Neural cell (in vitro differentiated cells): Measurements from ENCODE around the gene DLK1.

ENCODE experiments used
- CTCF ChIP-seq: fragments of 450-650 bp; IDR thresholded peaks from 2 replicates; pipeline ENCODE4 v1.5.1; 2014; ENCODE audit warnings: antibody characterized with exemption, mild to moderate bottlenecking, moderate library complexity; ENCODE audit not compliant: poor library complexity, severe bottlenecking
- EP300 ChIP-seq: fragments of 450-650 bp; conservative IDR thresholded peaks from 2 replicates; pipeline ENCODE4 v1.6.1; 2014; ENCODE audit warnings: antibody characterized with exemption, mild to moderate bottlenecking, moderate library complexity; ENCODE audit not compliant: poor library complexity, severe bottlenecking
- EZH2 ChIP-seq: fragments of 200-600, 300-800 bp; shearing (Covaris generic), sonication (generic); IDR thresholded peaks from 2 replicates; pipeline ENCODE4 v1.6.1; 2014; ENCODE audit warnings: antibody characterized with exemption, low read length, borderline replicate concordance, mild to moderate bottlenecking; ENCODE audit not compliant: insufficient read depth, poor library complexity, severe bottlenecking
- MXI1 ChIP-seq: fragments of 450-650 bp; conservative IDR thresholded peaks from 2 replicates; pipeline ENCODE4 v1.6.1; 2014; ENCODE audit warnings: antibody characterized with exemption, mild to moderate bottlenecking; ENCODE audit not compliant: poor library complexity, severe bottlenecking
- POLR2AphosphoS5 ChIP-seq: IDR thresholded peaks from 2 replicates; pipeline ENCODE4 v1.6.1; 2012
- RAD21 ChIP-seq: fragments of 450-650 bp; conservative IDR thresholded peaks from 2 replicates; pipeline ENCODE4 v1.6.1; 2014; ENCODE audit warnings: antibody characterized with exemption, mild to moderate bottlenecking, moderate library complexity
- REST ChIP-seq: IDR thresholded peaks from 2 replicates; pipeline ENCODE4 v1.6.1; 2012; ENCODE audit warnings: borderline replicate concordance
- SMC3 ChIP-seq: fragments of 450-650 bp; conservative IDR thresholded peaks from 2 replicates; pipeline ENCODE4 v1.6.1; 2014; ENCODE audit warnings: antibody characterized with exemption, mild to moderate bottlenecking, moderate library complexity; ENCODE audit not compliant: poor library complexity
- TAF1 ChIP-seq: IDR thresholded peaks from 2 replicates; pipeline ENCODE4 v1.6.1; 2012; ENCODE audit warnings: low read depth

DNA sequence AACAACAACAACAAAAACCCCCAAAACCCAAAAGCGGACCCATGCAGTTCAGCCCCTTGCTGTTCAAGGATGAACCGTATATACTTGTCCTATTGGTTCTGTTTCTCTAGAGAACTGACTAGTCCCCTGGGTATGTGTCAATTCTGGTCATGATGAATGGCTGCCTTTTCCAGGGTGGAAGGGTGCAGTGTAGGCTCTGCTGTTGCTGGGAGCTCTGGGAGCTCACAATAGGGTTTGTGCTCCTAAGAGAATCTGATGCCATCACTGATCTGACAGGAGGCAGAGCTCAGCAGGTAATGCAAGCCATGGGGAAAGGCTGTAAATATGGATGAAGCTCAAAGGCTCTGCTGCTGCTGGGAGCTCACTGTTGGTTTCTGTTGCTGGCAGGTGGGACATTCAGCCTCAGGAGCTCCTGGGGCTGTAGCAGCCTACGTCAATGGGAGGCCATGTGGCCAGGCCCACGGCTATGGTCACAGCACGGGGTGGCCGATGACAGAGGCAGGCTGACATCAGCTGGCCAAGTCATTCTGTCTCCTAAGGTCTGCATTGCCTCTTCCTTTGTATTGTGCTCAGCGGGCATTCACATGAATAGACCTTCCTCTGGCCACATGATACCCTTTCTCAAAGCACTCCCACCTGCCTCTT, 37.9 kb downstream of the DLK1 start:
- TF ChIP-seq CTCF (no peak), REST (no peak), SMC3 (no peak), EP300 (no peak), TAF1 (no peak), POLR2AphosphoS5 (no peak), MXI1 (no peak), EZH2 (no peak), RAD21 (no peak)
